ENCODE results near the gene LAMA2.

DNA sequence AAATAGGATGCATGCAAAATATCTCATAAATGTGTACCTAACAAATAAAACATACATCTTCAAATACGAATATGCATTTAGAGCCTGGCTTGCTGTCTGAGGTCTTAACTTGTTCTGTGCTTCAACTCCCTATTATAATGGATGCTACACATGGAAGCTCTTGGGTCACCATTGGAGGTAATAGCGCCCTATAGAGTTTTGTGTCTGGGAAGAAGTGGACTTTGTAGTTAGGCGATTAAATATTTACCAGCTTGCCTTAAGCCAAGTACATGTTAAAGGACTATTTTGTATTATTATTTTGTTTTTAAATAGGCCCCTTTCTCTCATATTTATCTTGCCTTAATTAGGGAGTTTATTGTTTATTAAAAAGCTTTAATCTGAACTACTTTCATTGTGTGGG is 107.4 kb downstream of the LAMA2 start:
- no peak for TF ChIP-seq POLR2A (IDR thresholded peaks at IDR 0.05)
- TF ChIP-seq, protein P1, sequence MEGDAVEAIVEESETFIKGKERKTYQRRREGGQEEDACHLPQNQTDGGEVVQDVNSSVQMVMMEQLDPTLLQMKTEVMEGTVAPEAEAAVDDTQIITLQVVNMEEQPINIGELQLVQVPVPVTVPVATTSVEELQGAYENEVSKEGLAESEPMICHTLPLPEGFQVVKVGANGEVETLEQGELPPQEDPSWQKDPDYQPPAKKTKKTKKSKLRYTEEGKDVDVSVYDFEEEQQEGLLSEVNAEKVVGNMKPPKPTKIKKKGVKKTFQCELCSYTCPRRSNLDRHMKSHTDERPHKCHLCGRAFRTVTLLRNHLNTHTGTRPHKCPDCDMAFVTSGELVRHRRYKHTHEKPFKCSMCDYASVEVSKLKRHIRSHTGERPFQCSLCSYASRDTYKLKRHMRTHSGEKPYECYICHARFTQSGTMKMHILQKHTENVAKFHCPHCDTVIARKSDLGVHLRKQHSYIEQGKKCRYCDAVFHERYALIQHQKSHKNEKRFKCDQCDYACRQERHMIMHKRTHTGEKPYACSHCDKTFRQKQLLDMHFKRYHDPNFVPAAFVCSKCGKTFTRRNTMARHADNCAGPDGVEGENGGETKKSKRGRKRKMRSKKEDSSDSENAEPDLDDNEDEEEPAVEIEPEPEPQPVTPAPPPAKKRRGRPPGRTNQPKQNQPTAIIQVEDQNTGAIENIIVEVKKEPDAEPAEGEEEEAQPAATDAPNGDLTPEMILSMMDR (IDR thresholded peaks at IDR 0.05) = no peak

Measured in sigmoid colon (tissue), 3 donors.